Muscle of back (tissue), 11 donors: ENCODE data around the gene TSHB. TPM values are rescaled to one million over a fixed set of nuclear protein-coding genes. Genes with fewer than 3 reads are reported as not detected.

Source experiments
- DNase-seq, 3 donors: peaks; one replicate each; pipeline versions ENCODE4 v3.0.0 to v3.0.0-alpha.2; 2013
- polyA plus RNA-seq, 10 donors: library from polyadenylated mRNA; unstranded; fragments of 120-200 nt; gene quantifications; one replicate each; pipeline ENCODE4 v1.2.1, GENCODE V29; 2013; ENCODE audit not compliant: insufficient read length in 10 of 10

TSHB gene
- polyA plus RNA-seq, 10 donors: not detected

DNA sequence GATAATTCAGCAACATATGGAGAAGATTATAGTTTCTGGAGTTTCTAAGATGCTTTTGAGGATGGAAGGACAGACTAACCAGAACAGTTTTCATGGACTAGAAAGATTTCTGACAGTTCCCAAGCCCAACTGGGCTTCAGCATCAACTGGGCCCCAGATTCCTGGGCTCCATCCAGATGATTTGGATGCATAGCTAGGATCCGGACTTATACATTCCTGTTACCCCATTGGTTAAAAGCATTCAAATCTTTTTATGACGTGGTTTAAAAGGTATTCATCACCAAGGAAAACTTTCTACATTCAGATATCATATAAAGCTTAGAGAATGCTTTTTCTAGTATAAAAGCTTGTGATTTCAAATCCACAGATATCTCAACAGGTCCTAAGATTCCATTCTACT is 29.7 kb downstream of the TSHB start:
- DNase-seq: no peak

- DNase-seq: no peak
Observed at GRCh38 chr1:115060501-115060900, 30.9 kb downstream of the TSHB start.

- DNase-seq: no peak
Observed at GRCh38 chr1:115062542-115063004, 32.9 kb downstream of the TSHB start.

GRCh38 chr1:115063228-115063901 is 33.7 kb downstream of the TSHB start:
- DNase-seq: no peak

DNA sequence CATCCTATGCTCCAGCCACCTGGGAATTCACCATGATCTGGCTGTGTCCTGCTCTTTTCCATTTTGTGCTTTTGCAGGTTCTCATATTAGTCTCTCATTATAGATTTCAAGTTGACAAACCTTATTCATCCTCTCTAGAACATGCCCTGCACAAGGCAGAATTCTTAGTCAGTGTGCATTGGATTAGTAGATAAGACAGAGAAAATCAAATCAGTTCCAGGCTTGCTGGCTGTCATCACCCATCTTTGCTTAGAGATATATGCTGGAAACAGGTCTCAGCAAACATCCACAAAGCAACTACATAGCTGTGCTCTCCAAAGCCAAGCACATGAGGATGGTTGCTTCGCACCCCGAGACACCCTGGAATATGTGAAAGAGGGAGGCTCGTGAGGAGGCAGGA is 34.8 kb downstream of the TSHB start:
- no peak for DNase-seq

- no peak for DNase-seq
Observed at GRCh38 chr1:115065021-115065420, 35.4 kb downstream of the TSHB start.

GRCh38 chr1:115067161-115067859 is 37.7 kb downstream of the TSHB start:
- DNase-seq: peak in 1 of 3 donors; percentile 26

DNA sequence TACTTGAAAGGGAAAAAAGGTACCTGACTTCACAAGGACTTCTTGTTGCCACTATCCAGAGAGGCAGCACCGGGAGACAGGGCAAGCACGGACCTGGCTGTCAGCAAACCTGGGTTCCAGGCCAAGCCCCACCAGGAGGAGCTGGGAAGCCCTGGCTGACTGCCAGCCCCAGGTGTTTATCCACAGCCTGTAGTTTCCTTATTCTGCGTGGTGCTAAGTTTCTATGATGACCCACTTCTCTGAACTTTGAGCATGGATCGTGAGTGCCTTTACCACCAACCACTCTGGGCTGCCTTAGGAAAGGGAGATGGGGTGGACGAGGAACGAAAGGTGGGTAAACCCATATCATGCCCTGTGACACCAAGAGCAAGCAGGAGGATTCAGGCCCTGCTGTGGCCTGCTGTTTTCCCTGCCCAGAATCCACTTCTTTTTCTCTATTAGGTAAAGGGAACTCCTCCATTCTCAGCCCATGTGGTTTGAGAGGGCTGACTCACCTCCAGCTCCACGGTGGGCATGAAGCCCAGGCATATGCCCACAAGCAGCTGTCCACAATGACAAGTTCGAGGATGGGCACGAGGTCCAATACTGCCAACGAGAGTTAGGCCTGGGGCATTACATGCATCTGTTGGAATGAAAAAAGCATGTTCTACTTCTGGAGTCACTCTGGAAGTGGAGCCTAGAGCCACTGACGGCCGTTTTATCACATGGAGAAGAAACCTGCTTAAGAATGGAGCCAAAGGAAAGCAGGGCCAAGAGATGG is 39.4 kb downstream of the TSHB start:
- DNase-seq: no peak

DNA sequence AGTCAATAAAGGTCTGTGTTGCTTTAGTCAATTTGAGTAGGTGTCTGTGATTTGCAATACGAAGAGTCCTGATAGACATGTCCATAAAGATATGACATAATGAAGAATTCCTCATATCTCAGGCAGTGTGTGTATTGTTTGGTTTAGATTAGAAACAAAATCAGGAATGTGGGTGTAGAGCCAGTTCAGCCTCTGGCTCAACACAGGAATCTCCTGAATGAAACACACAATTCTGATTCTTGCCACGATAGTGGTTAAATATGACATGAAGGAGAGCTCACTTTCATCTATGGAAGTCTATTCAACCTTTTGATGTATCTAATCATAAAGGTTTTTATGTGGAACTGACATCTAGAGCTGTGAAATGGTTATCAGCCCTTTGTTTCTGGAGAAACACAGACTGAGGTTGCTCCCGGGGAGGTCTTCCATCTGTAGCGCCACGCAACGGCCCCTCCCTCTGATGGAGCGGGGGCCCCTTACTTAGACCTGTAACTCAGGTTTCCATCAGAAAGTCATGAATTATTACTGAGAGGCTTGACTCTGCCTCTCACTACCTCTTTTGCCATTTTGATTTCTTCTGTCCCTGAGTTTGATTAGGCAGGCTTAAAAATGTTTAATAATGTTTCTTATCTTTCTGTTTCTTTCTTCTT is 40.2 kb downstream of the TSHB start:
- no peak for DNase-seq

DNA sequence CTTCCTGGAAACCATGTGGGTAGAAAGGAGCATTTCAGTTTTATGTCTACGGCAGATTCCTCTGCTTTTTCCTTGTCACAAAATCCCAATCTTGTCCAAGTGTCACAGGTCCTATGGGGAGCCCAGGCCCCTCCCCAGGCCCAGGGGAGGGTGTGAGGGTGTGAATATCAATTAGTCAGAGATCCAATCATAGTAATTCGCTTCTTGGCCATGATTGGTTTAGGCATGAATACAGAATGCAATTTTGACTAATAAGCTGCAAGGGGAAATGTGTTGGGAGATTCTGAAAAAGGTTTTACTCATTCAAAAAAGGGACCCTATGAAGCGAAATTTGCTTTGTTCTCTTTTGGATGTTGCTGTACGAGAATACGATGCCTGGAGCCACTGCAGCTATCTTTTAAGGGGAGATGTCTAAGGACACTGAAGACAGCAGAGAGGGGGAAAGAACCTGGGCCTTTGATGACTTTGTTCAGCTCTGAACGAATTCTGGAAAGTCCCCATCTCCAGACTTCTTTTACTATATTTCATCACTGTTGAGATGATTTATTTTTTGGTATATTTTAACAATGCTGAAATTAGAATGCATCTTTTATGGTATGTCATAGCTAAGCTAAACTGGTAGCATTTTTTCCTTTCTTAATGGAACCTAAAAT is 41.5 kb downstream of the TSHB start:
- no peak for DNase-seq

GRCh38 chr1:115073298-115074087 is 43.9 kb downstream of the TSHB start:
- DNase-seq: peak in 1 of 3 donors; percentile 32

- no peak for DNase-seq
Observed at GRCh38 chr1:115074839-115075534, 45.4 kb downstream of the TSHB start.

DNA sequence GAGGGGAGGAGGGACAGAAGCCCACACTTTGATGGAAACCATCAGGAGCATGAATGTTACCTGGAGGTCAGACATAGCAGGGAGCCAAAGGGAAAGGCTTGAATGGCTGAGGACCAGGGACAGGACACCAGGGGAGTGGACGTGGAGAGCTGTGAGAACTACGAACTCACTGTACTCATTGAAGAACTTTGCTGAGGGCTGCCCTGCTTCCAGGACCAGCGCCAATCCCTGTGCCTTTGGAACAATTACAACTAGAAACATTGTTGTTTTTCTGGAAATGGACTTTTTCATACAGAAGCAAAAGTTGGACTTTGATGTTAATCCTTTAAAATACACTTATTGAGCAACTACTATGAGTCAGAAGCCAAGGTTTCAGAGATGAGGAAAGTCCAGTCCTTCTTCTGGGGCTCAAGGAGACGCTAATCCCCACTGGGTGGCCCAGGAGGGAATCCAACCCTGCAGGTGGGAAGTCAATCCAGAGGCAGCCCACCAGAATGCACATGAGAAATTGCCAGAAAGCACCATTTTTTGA is 46.8 kb downstream of the TSHB start:
- no peak for DNase-seq

DNA sequence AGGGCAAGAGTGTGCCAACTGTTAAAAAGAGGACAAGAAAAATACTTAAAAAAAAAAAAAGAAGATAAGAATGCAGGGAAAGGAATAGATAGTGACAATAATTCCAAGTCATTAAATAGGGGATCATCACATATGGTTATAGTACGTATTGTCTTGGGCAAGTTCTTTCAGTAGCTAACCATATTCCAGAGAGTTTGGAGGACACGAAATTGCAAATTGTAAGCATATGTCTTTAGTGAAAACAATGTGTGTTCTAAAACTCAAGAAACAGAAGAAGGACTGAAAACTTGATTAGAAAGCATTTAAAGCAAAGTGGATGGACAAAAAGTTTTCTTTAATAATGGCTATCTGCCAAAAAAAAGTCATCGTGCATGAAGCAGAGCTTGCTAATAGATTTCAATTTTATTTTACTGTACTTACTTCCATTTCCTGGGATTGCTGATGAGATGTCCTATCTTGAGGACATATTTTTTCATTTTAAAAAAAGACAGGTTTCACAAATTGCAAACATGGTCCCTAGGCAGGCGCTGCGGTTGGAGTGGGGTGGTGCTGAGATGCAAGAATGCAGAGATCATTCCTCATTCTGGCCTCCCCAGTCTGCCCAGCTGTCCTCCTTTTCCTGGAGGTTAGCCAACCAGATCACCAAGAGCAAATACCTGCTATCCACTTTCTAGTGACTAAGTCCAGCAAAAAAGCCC is 47.8 kb downstream of the TSHB start:
- no peak for DNase-seq

DNA sequence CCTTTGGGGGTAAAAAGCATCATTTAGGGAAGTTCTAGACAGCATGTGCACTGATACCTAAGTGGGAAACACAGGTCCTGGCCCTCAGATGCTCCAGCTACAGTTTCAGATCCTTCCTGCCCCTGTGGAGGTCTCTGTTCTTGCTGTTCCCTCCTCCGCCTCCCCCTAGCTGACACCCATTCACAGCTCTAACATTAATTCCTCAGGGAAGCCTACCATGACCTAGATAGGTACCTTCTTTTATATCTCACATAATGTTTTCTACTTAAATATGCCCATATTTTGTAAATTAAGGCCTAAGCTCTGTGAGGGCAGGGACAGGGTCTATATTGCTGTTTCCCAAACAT is 48.3 kb downstream of the TSHB start:
- no peak for DNase-seq

DNA sequence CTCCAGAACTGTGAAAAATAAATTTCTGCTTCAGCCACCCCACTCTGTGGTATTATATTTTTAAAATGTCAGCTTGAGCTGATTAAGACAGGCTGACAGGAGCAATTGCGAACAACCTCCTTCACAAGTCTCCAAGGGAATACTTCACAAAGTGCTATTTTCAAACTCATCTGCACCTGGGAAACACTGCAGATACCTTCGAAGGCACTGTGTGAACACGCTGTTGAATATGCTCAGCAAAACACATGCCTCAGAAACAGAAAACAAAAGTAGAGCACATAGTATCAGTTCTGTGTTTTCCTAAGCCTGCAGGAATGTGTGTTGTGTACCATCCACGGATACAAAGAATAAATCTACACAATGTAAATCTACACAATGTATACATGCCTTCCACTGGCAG is 49.1 kb downstream of the TSHB start:
- DNase-seq: no peak

- DNase-seq: no peak
Observed at GRCh38 chr1:115082949-115083348, 53.3 kb downstream of the TSHB start.
